DMS114 treated with DMSO at 0.1 percent for 48 hours (cell line): Measurements from ENCODE around the gene C10orf71.

ENCODE experiments used
- DNase-seq: peaks from one replicate; lab custom pipeline; 2025; ENCODE audit not compliant: unreplicated experiment; lab: John Stamatoyannopoulos, UW

C10orf71 gene

GRCh38 chr10:49290607-49291006, 8.4 kb upstream of the C10orf71 start:
- DNase-seq: no peak

- DNase-seq: no peak
These were observed 6.3 kb upstream of the C10orf71 start for GRCh38 chr10:49292565-49293207.

GRCh38 chr10:49293208-49293603, 5.8 kb upstream of the C10orf71 start:
- DNase-seq: no peak

- DNase-seq: no peak
These were observed 4.2 kb upstream of the C10orf71 start for GRCh38 chr10:49294731-49295130.

GRCh38 chr10:49295297-49295696, 3.7 kb upstream of the C10orf71 start:
- DNase-seq: no peak

GRCh38 chr10:49296382-49296781, 2.6 kb upstream of the C10orf71 start:
- no peak for DNase-seq

GRCh38 chr10:49296836-49297235, 2.1 kb upstream of the C10orf71 start:
- no peak for DNase-seq

GRCh38 chr10:49297818-49298670, 926 bp upstream of the C10orf71 start:
- DNase-seq: no peak

- no peak for DNase-seq
These were observed 343 bp upstream of the C10orf71 start for GRCh38 chr10:49298671-49298982.

- DNase-seq: no peak
These were observed 808 bp downstream of the C10orf71 start for GRCh38 chr10:49299816-49300139.

- no peak for DNase-seq
These were observed 1.4 kb downstream of the C10orf71 start for GRCh38 chr10:49300140-49300974.

- no peak for DNase-seq
These were observed 2.3 kb downstream of the C10orf71 start for GRCh38 chr10:49301302-49301701.

GRCh38 chr10:49302088-49302487, 3.1 kb downstream of the C10orf71 start:
- DNase-seq: no peak

- DNase-seq: no peak
These were observed 4.7 kb downstream of the C10orf71 start for GRCh38 chr10:49303711-49304110.

GRCh38 chr10:49304137-49304536, 5.2 kb downstream of the C10orf71 start:
- DNase-seq: no peak

GRCh38 chr10:49307921-49308320, 9.0 kb downstream of the C10orf71 start:
- no peak for DNase-seq

GRCh38 chr10:49308881-49309280, 9.9 kb downstream of the C10orf71 start:
- DNase-seq: no peak

- DNase-seq: no peak
These were observed 10.9 kb downstream of the C10orf71 start for GRCh38 chr10:49309691-49310411.

GRCh38 chr10:49310460-49310859, 11.5 kb downstream of the C10orf71 start:
- no peak for DNase-seq

GRCh38 chr10:49310901-49311554, 12.1 kb downstream of the C10orf71 start:
- no peak for DNase-seq
